ENCODE results near the gene EEF1AKMT1. TPM values are rescaled to one million over a fixed set of nuclear protein-coding genes. Genes with fewer than 3 reads are reported as not detected.

Gene EEF1AKMT1
- total RNA-seq, 1 experiment from 2014 or later: 10.6 TPM

GRCh38 chr13:20720499-20720898 is 53.3 kb downstream of the EEF1AKMT1 start:
- H3K27me3 ChIP-seq (replicated peaks): no peaks in the 10 kb centered on the region
- H3K4me3 ChIP-seq: no peak overlapping the region
- H3K4me1 ChIP-seq (replicated peaks): no peaks in the 10 kb centered on the region
- H3K27ac ChIP-seq: no peak overlapping the region
- no peaks in the 10 kb centered on the region for H3K9me3 ChIP-seq (replicated peaks)
- H3K36me3 ChIP-seq: no peaks in the 10 kb centered on the region
- DNase-seq (ENCODE audit: low read depth in 1 of 2, low spot score in 2 of 2): no peak

GRCh38 chr13:20719783-20720182 is 54.0 kb downstream of the EEF1AKMT1 start:
- H3K27ac ChIP-seq: no peak overlapping the region
- DNase-seq (ENCODE audit: low read depth in 1 of 2, low spot score in 2 of 2): no peak
- H3K9me3 ChIP-seq (replicated peaks): no peaks in the 10 kb centered on the region
- H3K4me3 ChIP-seq: no peak overlapping the region
- peaks cover 5% of the 10 kb centered on the region for H3K4me1 ChIP-seq (replicated peaks)
- no peaks in the 10 kb centered on the region for H3K27me3 ChIP-seq (replicated peaks)
- H3K36me3 ChIP-seq: no peaks in the 10 kb centered on the region

- no peak for DNase-seq (ENCODE audit: low read depth in 1 of 2, low spot score in 2 of 2)
- H3K27me3 ChIP-seq (replicated peaks): no peaks in the 10 kb centered on the region
- no peaks in the 10 kb centered on the region for H3K36me3 ChIP-seq
- H3K9me3 ChIP-seq (replicated peaks): no peaks in the 10 kb centered on the region
- no peak overlapping the region for H3K27ac ChIP-seq
- peaks cover 12% of the 10 kb centered on the region for H3K4me1 ChIP-seq (replicated peaks)
- H3K4me3 ChIP-seq: no peak overlapping the region
Measured at GRCh38 chr13:20718958-20719566, 54.7 kb downstream of the EEF1AKMT1 start.

DNA sequence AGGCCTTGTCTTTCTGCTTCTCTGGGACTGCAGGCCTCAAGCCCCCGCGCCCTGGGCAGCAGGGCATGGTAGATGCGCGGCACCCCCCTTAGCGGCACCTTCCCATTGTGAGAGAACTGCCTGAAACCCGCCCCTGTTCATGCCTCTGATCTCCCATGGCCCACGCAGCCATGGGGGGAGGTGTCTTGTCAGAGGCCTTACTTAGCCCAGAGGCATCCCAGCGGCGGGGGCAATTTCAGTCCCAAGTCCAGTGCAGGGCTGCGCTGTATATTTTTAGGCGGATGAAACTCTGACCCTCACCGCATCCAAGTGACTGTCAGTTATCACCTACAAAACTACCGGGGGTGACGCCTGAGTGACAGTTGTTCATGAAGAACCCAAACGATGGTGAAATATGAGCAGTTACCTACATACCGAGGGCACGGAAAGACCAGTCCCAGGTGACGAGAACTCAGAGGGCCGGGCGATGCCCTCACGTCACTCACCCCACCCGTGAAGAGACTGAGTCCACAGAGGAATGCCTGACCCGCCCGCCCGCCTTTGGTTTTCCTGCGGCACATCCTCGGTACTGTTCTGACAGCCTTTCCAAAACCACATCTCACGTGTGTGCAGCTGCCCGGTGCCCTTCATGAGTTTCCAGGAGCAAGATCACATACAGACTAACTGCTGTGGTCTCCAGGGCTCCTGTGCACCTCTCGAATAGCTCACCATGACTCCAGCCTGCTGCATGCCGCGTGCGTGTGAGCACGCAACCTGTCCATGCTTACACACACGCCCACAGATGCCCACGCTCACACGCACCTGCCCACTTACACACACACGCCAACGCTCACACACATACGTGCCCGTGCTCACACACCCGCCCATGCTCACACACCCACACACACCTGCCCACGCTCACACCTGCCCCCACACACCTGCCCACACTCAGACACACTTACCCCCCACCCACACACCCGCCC is 55.9 kb downstream of the EEF1AKMT1 start:
- Histone ChIP-seq H3K4me1 (replicated peaks) (peaks cover 24% of the 10 kb centered on the region), H3K27me3 (replicated peaks) (no peaks in the 10 kb centered on the region), H3K27ac (no peak overlapping the region), H3K9me3 (replicated peaks) (no peaks in the 10 kb centered on the region), H3K36me3 (no peaks in the 10 kb centered on the region), H3K4me3 (no peak overlapping the region)
- no peak for DNase-seq (ENCODE audit: low read depth in 1 of 2, low spot score in 2 of 2)

DNA sequence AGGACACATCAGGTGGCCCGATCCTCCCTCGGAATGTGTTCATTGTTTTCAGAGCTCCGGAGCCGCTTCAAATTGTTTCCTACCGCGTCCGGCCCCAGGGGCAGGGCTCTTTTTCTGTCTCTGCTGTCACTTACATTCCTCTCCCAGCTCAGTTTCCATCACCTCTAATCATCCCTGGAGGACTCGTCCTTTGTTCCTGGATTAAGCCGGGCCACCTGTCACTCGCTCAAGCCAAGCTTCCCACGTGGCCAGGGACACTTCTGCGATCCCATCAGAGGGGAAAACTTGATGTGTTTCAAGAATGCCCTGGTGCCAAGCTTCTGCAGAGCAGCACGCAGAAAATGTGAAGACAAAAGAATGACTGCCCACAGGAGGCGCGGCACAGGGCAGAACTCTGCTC is 56.8 kb downstream of the EEF1AKMT1 start:
- Histone ChIP-seq H3K4me3 (no peak overlapping the region), H3K9me3 (replicated peaks) (no peaks in the 10 kb centered on the region), H3K36me3 (no peaks in the 10 kb centered on the region), H3K27me3 (replicated peaks) (no peaks in the 10 kb centered on the region), H3K4me1 (replicated peaks) (peaks cover 26% of the 10 kb centered on the region), H3K27ac (no peak overlapping the region)
- no peak for DNase-seq (ENCODE audit: low read depth in 1 of 2, low spot score in 2 of 2)

DNA sequence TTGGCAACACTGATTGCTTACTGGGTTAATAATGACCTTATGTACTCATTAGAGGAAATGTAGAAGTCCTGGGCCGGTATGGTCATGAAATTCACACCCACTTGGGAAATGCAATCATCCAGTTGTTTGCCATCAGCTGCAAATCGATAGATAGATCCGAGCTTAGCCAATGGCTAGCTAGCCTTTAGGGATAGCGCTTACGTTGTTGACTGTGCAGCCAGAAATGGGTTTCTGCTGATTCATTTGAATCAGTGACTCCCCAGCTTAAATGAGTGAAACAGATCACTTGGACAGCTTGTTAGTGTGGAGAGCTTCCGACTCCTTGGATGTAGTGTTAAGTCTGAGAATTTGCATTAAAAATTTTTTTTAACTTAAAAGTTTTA is 58.4 kb downstream of the EEF1AKMT1 start:
- Histone ChIP-seq H3K27ac (no peak overlapping the region), H3K4me1 (replicated peaks) (peaks cover 26% of the 10 kb centered on the region), H3K4me3 (no peak overlapping the region), H3K9me3 (replicated peaks) (no peaks in the 10 kb centered on the region), H3K36me3 (no peaks in the 10 kb centered on the region), H3K27me3 (replicated peaks) (no peaks in the 10 kb centered on the region)
- no peak for DNase-seq (ENCODE audit: low read depth in 1 of 2, low spot score in 2 of 2)

- DNase-seq (ENCODE audit: low read depth in 1 of 2, low spot score in 2 of 2): no peak
- Histone ChIP-seq H3K4me1 (replicated peaks) (peaks cover 28% of the 10 kb centered on the region), H3K4me3 (no peak overlapping the region), H3K27ac (peak overlapping the region; percentile 27; the same call in 1 of the 2 replicates), H3K9me3 (replicated peaks) (no peaks in the 10 kb centered on the region), H3K27me3 (replicated peaks) (no peaks in the 10 kb centered on the region), H3K36me3 (no peaks in the 10 kb centered on the region)
Measured at GRCh38 chr13:20714563-20715329, 59.0 kb downstream of the EEF1AKMT1 start.

GRCh38 chr13:20714161-20714560 is 59.6 kb downstream of the EEF1AKMT1 start:
- no peak overlapping the region for H3K4me3 ChIP-seq
- peak in 1 of 2 experiments; percentile 49 for DNase-seq (ENCODE audit: low read depth in 1 of 2, low spot score in 2 of 2)
- no peaks in the 10 kb centered on the region for H3K36me3 ChIP-seq
- H3K27me3 ChIP-seq (replicated peaks): no peaks in the 10 kb centered on the region
- H3K4me1 ChIP-seq (replicated peaks): peaks cover 34% of the 10 kb centered on the region
- peak overlapping the region; percentile 27 for H3K27ac ChIP-seq
- H3K9me3 ChIP-seq (replicated peaks): no peaks in the 10 kb centered on the region

DNA sequence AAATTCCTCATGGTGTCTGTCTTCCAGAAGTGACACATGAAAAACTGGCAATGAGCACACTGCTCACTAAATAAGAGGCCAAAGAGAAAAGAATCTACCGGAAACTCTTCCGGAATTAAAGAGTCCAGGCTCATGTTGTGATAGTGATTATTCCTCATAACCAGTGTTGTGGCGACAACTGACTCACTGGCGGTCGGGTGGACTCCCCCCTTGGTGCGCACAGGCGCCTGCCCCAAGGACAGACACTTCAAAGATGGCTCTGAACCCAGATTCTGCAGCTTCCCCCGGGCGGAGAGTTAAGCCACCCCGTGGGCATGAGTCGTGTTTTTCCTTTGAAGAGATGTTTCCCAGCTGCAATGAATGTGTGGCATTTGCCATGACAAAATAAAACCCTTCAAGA is 60.0 kb downstream of the EEF1AKMT1 start:
- no peaks in the 10 kb centered on the region for H3K27me3 ChIP-seq (replicated peaks)
- H3K9me3 ChIP-seq (replicated peaks): no peaks in the 10 kb centered on the region
- H3K4me3 ChIP-seq: no peak overlapping the region
- peak; percentile 53 to 67 for DNase-seq (ENCODE audit: low read depth in 1 of 2, low spot score in 2 of 2)
- peak overlapping the region; percentile 27 for H3K27ac ChIP-seq
- H3K36me3 ChIP-seq: no peaks in the 10 kb centered on the region
- peaks cover 37% of the 10 kb centered on the region for H3K4me1 ChIP-seq (replicated peaks)

DNA sequence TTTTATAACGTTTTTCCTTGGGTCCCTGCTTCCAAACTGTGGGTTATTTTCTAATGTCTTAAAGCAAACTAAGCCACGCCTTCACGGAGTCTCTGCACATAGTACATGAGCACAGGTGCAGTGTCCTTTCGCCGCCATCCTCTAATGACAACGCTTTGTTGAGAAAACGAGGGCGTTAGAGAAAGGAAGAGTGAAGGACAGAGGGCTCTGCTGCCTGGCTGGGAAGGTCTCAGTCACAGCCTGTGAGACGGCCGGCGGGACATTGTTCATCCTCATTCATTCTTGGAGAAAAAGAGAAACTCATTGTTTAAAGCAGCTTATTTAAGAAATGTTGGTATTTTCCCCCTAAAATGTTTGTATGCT is 60.8 kb downstream of the EEF1AKMT1 start:
- no peaks in the 10 kb centered on the region for H3K27me3 ChIP-seq (replicated peaks)
- peak overlapping the region; percentile 27; the same call in 1 of the 2 replicates for H3K27ac ChIP-seq
- no peaks in the 10 kb centered on the region for H3K36me3 ChIP-seq
- no peaks in the 10 kb centered on the region for H3K9me3 ChIP-seq (replicated peaks)
- DNase-seq (ENCODE audit: low read depth in 1 of 2, low spot score in 2 of 2): no peak
- peaks cover 43% of the 10 kb centered on the region for H3K4me1 ChIP-seq (replicated peaks)
- peak overlapping the region; percentile 12; the same call in 1 of the 2 replicates for H3K4me3 ChIP-seq

DNA sequence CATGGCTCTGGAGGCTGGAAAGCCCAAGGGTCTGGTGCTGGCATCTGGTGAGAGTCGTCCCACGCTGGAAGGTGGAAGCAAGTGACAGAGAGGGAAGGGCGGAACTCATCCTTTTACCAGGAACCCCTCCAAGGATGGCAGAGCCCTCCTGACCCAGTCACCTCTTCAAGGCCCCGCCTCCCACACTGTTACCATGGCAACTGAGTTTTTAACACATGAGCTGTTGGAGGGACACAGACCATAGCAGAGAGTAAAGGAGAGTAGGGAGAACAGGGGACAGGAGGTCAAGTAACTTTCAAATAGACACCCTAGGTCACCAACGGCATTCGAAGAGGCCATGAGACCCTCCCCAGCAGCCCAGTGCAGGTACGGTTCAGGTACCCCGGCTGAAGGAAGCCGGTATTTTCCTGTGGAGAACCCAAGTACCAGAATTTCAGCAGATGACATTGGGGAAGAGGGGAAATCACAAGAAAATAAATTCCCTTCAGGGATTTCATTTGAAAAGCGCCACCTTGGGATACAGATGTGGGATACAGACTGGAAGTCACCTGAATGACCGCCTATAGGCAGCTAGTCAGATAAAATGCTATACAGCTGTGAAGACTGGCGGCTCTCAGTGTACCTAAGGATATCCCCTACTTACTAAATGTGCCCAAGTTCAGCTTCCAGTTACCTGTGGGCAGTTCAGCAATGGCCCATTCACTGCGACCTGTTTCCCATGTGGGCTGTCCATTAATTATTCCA is 62.3 kb downstream of the EEF1AKMT1 start:
- no peaks in the 10 kb centered on the region for H3K36me3 ChIP-seq
- H3K27me3 ChIP-seq (replicated peaks): no peaks in the 10 kb centered on the region
- peaks cover 51% of the 10 kb centered on the region for H3K4me1 ChIP-seq (replicated peaks)
- DNase-seq (ENCODE audit: low read depth in 1 of 2, low spot score in 2 of 2): no peak
- no peak overlapping the region for H3K27ac ChIP-seq
- no peaks in the 10 kb centered on the region for H3K9me3 ChIP-seq (replicated peaks)
- H3K4me3 ChIP-seq: no peak overlapping the region

DNA sequence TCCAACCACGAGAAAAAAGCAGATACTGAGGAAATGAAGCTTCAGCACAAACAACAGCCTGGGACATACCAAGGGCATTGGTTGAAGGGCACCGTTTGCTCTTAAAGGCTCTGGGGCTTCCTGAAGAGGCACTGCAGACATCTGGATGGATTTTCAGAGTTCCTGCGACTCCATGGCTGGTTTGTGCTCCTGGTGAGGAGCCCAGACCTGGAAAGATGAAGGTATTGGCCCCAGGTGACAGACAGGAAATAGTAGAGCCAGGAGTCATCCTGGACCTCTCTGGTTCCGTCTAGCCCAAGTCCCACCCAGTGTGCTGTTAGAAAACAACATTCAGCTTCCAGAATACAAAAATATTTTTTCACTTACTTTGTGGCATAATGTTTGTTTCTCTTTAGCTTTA is 64.0 kb downstream of the EEF1AKMT1 start:
- no peak overlapping the region for H3K4me3 ChIP-seq
- no peak overlapping the region for H3K27ac ChIP-seq
- no peaks in the 10 kb centered on the region for H3K27me3 ChIP-seq (replicated peaks)
- no peaks in the 10 kb centered on the region for H3K9me3 ChIP-seq (replicated peaks)
- no peaks in the 10 kb centered on the region for H3K36me3 ChIP-seq
- H3K4me1 ChIP-seq (replicated peaks): peaks cover 54% of the 10 kb centered on the region
- no peak for DNase-seq (ENCODE audit: low read depth in 1 of 2, low spot score in 2 of 2)

DNA sequence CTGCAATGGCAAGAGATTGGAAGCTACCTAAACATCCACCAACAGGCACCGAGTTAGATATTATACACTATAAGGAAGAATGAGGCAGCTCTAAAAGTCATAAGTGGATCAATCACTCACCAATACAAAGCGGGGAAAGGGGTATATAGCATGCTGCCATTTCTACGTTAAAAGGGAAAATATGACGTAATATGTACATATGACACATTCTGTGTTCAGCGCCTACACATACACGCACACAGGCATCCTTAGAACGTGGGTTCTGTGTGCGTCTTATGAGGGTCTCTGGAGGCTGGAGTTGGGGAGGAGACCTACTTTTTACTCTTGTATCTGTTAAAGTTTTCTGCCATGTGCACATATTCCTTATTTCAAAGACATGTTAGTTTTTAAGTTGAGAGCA is 64.4 kb downstream of the EEF1AKMT1 start:
- no peak for DNase-seq (ENCODE audit: low read depth in 1 of 2, low spot score in 2 of 2)
- Histone ChIP-seq H3K27ac (no peak overlapping the region), H3K36me3 (no peaks in the 10 kb centered on the region), H3K4me1 (replicated peaks) (peaks cover 50% of the 10 kb centered on the region), H3K9me3 (replicated peaks) (no peaks in the 10 kb centered on the region), H3K27me3 (replicated peaks) (no peaks in the 10 kb centered on the region), H3K4me3 (no peak overlapping the region)

Data from SJSA1 (cell line).